K562 (cell line): ENCODE measurements around the gene EVI5. TPM values are rescaled to one million over a fixed set of nuclear protein-coding genes. Genes with fewer than 3 reads are reported as not detected.
A peak's percentile ranks its signal among the peaks of the same experiment; 100 is the strongest.

ENCODE experiments used
- AFF4 ChIP-seq: sonication (generic); formaldehyde crosslinking; IDR thresholded peaks from 2 replicates; pipeline ENCODE4 v1.8.0; 2023; ENCODE audit warnings: mild to moderate bottlenecking, missing genetic modification reagents
- BHLHE40 ChIP-seq: IDR thresholded peaks from 2 replicates; pipeline ENCODE4 v1.6.1; 2011; ENCODE audit warnings: low read length, improper control_type of control experiment
- CTBP1 ChIP-seq: fragments of 450-650 bp; IDR thresholded peaks from 2 replicates; pipeline ENCODE4 v1.6.1; 2016; ENCODE audit warnings: borderline replicate concordance
- GATA2 ChIP-seq: sonication (generic); formaldehyde crosslinking; IDR thresholded peaks from 2 replicates; pipeline ENCODE4 v1.4.0; 2020; ENCODE audit warnings: mild to moderate bottlenecking, missing genetic modification reagents
- HDAC8 ChIP-seq: fragments of 450-650 bp; IDR thresholded peaks from 2 replicates; pipeline ENCODE4 v1.6.1; 2016; ENCODE audit warnings: mild to moderate bottlenecking, missing genetic modification characterization, moderate library complexity, missing compliant biosample characterization
- L3MBTL2 ChIP-seq: fragments of 450-650 bp; IDR thresholded peaks from 2 replicates; pipeline ENCODE4 v1.6.1; 2016; ENCODE audit warnings: mild to moderate bottlenecking, moderate library complexity
- MED1 ChIP-seq: sonication (generic); formaldehyde crosslinking; IDR thresholded peaks from 2 replicates; pipeline ENCODE4 v1.8.1; 2023; ENCODE audit warnings: missing genetic modification reagents, borderline replicate concordance
- MIER1 ChIP-seq: fragments of 450-650 bp; IDR thresholded peaks from 2 replicates; pipeline ENCODE4 v1.6.1; 2016; ENCODE audit warnings: antibody characterized with exemption, mild to moderate bottlenecking, low read depth
- MTA2 ChIP-seq: fragments of 450-650 bp; IDR thresholded peaks from 2 replicates; pipeline ENCODE4 v1.6.1; 2016; ENCODE audit warnings: low read depth
- RFX7 ChIP-seq: fragments of 250-450 bp; sonication (Bioruptor Pico); IDR thresholded peaks from 2 replicates; pipeline ENCODE4 v1.5.1; 2021; ENCODE audit warnings: mild to moderate bottlenecking
- RNF219 ChIP-seq: fragments of 250-450 bp; sonication (Bioruptor Pico); IDR thresholded peaks from 2 replicates; pipeline ENCODE4 v1.5.0; 2022; ENCODE audit warnings: mild to moderate bottlenecking
- SIRT6 ChIP-seq: IDR thresholded peaks from one replicate; pipeline ENCODE4 v1.6.1; 2012; ENCODE audit warnings: low read depth, mild to moderate bottlenecking, control low read depth, inconsistent platforms, low read length, moderate library complexity
- SREBF1 ChIP-seq: fragments of 150-350 bp; IDR thresholded peaks from 2 replicates; pipeline ENCODE4 v1.6.1; 2014; ENCODE audit warnings: antibody characterized with exemption, low read depth, low read length, borderline replicate concordance
- ZNF165 ChIP-seq: fragments of 250-450 bp; sonication (Bioruptor Pico); IDR thresholded peaks from 2 replicates; pipeline ENCODE4 v1.4.0; 2020; ENCODE audit warnings: borderline replicate concordance
- polyA plus RNA-seq, 8 experiments: library from polyadenylated mRNA; depleted of rRNA in 4 of 8; stranded (reverse) in 5 of 8; unstranded in 3 of 8; fragments of >200 nt; fragmentation: Nextera tagmentation in 2 of 8; fragmentation: Illumina TruSeq in 1 of 8; extraction: Ambion mirVana in 2 of 8; extraction: Trizol in 1 of 8; gene quantifications; 2 replicates each; pipeline versions ENCODE4 v1.2.1 to v1.2.3, GENCODE V29; 2011 to 2014; ENCODE audit warnings: inconsistent platforms in 1 of 8, missing spikeins in 1 of 8
- total RNA-seq, 7 experiments: library from RNA; depleted of rRNA in 6 of 7; stranded (reverse); fragments of >200 nt in 6 of 7; fragmentation: Illumina TruSeq in 2 of 7; extraction: Trizol in 2 of 7; gene quantifications; 2 replicates each; pipeline versions ENCODE4 v1.2.1 to v1.2.3, GENCODE V29; 2011 to 2021; ENCODE audit warnings: low replicate concordance in 1 of 7
- TF ChIP-seq, protein P1 (sequence below): fragments of 450-650 bp; formaldehyde crosslinking; IDR thresholded peaks from 2 replicates; pipeline ENCODE4 v1.4.0; 2022; ENCODE audit warnings: mild to moderate bottlenecking, moderate library complexity
- TF ChIP-seq, protein P2 (sequence below): fragments of 150-350 bp; conservative IDR thresholded peaks from 2 replicates; pipeline ENCODE4 v1.6.1; 2014; ENCODE audit warnings: low read length

Gene EVI5
- total and polyA plus RNA-seq, 9 of the 15 experiments (the other 6 are each of a cell fraction or from before 2014, with no cell fraction given): 1.7 to 50.1 (median 13.7) TPM

GRCh38 chr1:92784639-92785500, at the start of gene EVI5 (continued):
- TF ChIP-seq SREBF1 (no peak), CTBP1 (peak; percentile 77; the same call in 1 of the 2 replicates), AFF4 (CRISPR knock-in tag) (peak; percentile 92), SIRT6 (no peak), GATA2 (CRISPR knock-in tag) (no peak), HDAC8 (tag) (peak; percentile 90), RFX7 (CRISPR knock-in tag) (no peak), MIER1 (no peak), RNF219 (CRISPR knock-in tag) (no peak), ZNF165 (CRISPR knock-in tag) (no peak), BHLHE40 (peak; percentile 74), MED1 (no peak), L3MBTL2 (peak; percentile 100), MTA2 (no peak)
- TF ChIP-seq, protein P1, sequence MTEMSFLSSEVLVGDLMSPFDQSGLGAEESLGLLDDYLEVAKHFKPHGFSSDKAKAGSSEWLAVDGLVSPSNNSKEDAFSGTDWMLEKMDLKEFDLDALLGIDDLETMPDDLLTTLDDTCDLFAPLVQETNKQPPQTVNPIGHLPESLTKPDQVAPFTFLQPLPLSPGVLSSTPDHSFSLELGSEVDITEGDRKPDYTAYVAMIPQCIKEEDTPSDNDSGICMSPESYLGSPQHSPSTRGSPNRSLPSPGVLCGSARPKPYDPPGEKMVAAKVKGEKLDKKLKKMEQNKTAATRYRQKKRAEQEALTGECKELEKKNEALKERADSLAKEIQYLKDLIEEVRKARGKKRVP (CRISPR knock-in tag): no peak
- TF ChIP-seq, protein P2, sequence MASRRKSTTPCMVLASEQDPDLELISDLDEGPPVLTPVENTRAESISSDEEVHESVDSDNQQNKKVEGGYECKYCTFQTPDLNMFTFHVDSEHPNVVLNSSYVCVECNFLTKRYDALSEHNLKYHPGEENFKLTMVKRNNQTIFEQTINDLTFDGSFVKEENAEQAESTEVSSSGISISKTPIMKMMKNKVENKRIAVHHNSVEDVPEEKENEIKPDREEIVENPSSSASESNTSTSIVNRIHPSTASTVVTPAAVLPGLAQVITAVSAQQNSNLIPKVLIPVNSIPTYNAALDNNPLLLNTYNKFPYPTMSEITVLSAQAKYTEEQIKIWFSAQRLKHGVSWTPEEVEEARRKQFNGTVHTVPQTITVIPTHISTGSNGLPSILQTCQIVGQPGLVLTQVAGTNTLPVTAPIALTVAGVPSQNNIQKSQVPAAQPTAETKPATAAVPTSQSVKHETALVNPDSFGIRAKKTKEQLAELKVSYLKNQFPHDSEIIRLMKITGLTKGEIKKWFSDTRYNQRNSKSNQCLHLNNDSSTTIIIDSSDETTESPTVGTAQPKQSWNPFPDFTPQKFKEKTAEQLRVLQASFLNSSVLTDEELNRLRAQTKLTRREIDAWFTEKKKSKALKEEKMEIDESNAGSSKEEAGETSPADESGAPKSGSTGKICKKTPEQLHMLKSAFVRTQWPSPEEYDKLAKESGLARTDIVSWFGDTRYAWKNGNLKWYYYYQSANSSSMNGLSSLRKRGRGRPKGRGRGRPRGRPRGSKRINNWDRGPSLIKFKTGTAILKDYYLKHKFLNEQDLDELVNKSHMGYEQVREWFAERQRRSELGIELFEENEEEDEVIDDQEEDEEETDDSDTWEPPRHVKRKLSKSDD: peak; percentile 42; the same call in 1 of the 2 replicates
